H1 (cell line): Measurements from ENCODE around the gene ARHGAP21. TPM values are rescaled to one million over a fixed set of nuclear protein-coding genes. Genes with fewer than 3 reads are reported as not detected.

ENCODE experiments used
- CTCF ChIA-PET: fragments of 300-600 bp; sonication (Branson Sonifier 250); formaldehyde crosslinking; loops from one replicate; lab custom pipeline; 2021; ENCODE audit not compliant: partially characterized antibody; lab: Charles Lee
- POLR2A ChIA-PET: fragments of 300-600 bp; sonication (Branson Sonifier 250); formaldehyde crosslinking; loops from one replicate; lab custom pipeline; 2021; ENCODE audit warnings: inconsistent platforms; ENCODE audit not compliant: partially characterized antibody; lab: Charles Lee
- DNase-seq, 2 experiments: peaks; one replicate each; pipeline versions ENCODE4 v3.0.0 to v3.0.0-alpha.2; 2010 to 2022; ENCODE audit warnings: low spot score in 2 of 2, low read depth in 1 of 2, mixed read lengths in 1 of 2
- FAIRE-seq: peaks from 2 replicates; lab custom pipeline; 2011; peaks lifted over from hg19 to GRCh38; lab: Jason Lieb, UNC
- H2AFZ ChIP-seq: 2 replicates; pipeline ENCODE4 v1.8.1; 2012; ENCODE audit warnings: low read length, inconsistent platforms
- H2AK5ac ChIP-seq: 2 replicates; pipeline ENCODE4 v1.6.1; 2013; ENCODE audit warnings: low read depth, low read length
- H2BK120ac ChIP-seq: replicated peaks from 2 replicates; pipeline ENCODE3; 2013; ENCODE audit warnings: low read depth, low read length, inconsistent platforms
- H2BK12ac ChIP-seq: 2 replicates; pipeline ENCODE4 v1.6.1; 2013; ENCODE audit warnings: low read depth, low read length
- H2BK15ac ChIP-seq: 2 replicates; pipeline ENCODE4 v1.6.1; 2013; ENCODE audit warnings: low read length
- H2BK20ac ChIP-seq: 2 replicates; pipeline ENCODE4 v1.6.1; 2013; ENCODE audit warnings: low read length
- H2BK5ac ChIP-seq: 2 replicates; pipeline ENCODE4 v1.6.1; 2013; ENCODE audit warnings: low read depth, low read length
- H3K14ac ChIP-seq: 2 replicates; pipeline ENCODE4 v1.6.1; 2013; ENCODE audit warnings: inconsistent platforms; ENCODE audit not compliant: insufficient read length
- H3K18ac ChIP-seq: 2 replicates; pipeline ENCODE4 v1.6.1; 2013; ENCODE audit warnings: low read length; ENCODE audit errors: extremely low read depth
- H3K23ac ChIP-seq: 2 replicates; pipeline ENCODE4 v1.6.1; 2013; ENCODE audit warnings: inconsistent platforms; ENCODE audit not compliant: insufficient read length
- H3K23me2 ChIP-seq: 2 replicates; pipeline ENCODE4 v1.6.1; 2013; ENCODE audit warnings: low read depth, low read length
- H3K27ac ChIP-seq: 2 replicates; pipeline ENCODE4 v1.6.1; 2011; ENCODE audit warnings: low read depth, low read length, inconsistent platforms
- H3K27me3 ChIP-seq, 4 experiments: replicated peaks in 1 of 4; 1 replicate in 1 of 4; 2 replicates in 3 of 4; pipeline versions ENCODE4 v1.6.1 to v1.8.1; 2011 to 2013; ENCODE audit warnings: low read length in 3 of 4, mild to moderate bottlenecking in 3 of 4, inconsistent platforms in 2 of 4, mixed read lengths in 2 of 4, moderate library complexity in 1 of 4; ENCODE audit not compliant: control insufficient read depth in 3 of 4, insufficient read depth in 3 of 4; ENCODE audit errors: extremely low read depth in 1 of 4
- H3K36me3 ChIP-seq, 4 experiments: 2 replicates each; pipeline versions ENCODE4 v1.6.1 to v1.8.1; 2011 to 2013; ENCODE audit warnings: mild to moderate bottlenecking in 4 of 4, low read length in 3 of 4, moderate library complexity in 2 of 4, control low read depth in 1 of 4, inconsistent platforms in 1 of 4; ENCODE audit not compliant: insufficient read depth in 4 of 4, control insufficient read depth in 2 of 4
- H3K4ac ChIP-seq: replicated peaks from 2 replicates; pipeline ENCODE3; 2013; ENCODE audit warnings: low read length, low read depth, mixed read lengths, inconsistent platforms; ENCODE audit not compliant: insufficient read length
- H3K4me1 ChIP-seq, 4 experiments: replicated peaks in 1 of 4; 1 replicate in 1 of 4; 2 replicates in 3 of 4; pipeline versions ENCODE4 v1.6.1 to v1.8.1; 2011 to 2013; ENCODE audit warnings: low read length in 3 of 4, inconsistent platforms in 2 of 4, mixed read lengths in 1 of 4; ENCODE audit not compliant: insufficient read depth in 4 of 4, control insufficient read depth in 3 of 4
- H3K4me2 ChIP-seq, 2 experiments: 2 replicates each; pipeline versions ENCODE4 v1.6.1 to v1.8.1; 2011 to 2013; ENCODE audit warnings: low read depth in 2 of 2, low read length in 2 of 2, control low read depth in 1 of 2, inconsistent platforms in 1 of 2, mild to moderate bottlenecking in 1 of 2; ENCODE audit not compliant: insufficient read depth in 1 of 2
- H3K4me3 ChIP-seq, 4 experiments: fragments of 200-600, 300-600 bp in 1 of 4; sonication (generic), shearing (Covaris generic), sonication (Bioruptor Twin) in 1 of 4; 2 replicates each; pipeline versions ENCODE4 v1.5.1 to v1.8.1; 2011 to 2016; ENCODE audit warnings: low read length in 4 of 4, low read depth in 3 of 4, control low read depth in 2 of 4, inconsistent platforms in 2 of 4, mild to moderate bottlenecking in 2 of 4, mixed read lengths in 1 of 4, moderate library complexity in 1 of 4; ENCODE audit not compliant: insufficient read depth in 2 of 4; ENCODE audit errors: extremely low read depth in 1 of 4
- H3K56ac ChIP-seq: replicated peaks from 2 replicates; pipeline ENCODE3; 2013; ENCODE audit warnings: low read depth, mild to moderate bottlenecking, mixed read lengths, low read length, inconsistent platforms; ENCODE audit not compliant: insufficient read length
- H3K79me1 ChIP-seq: 2 replicates; pipeline ENCODE4 v1.6.1; 2013; ENCODE audit warnings: low read depth, low read length, control low read depth
- H3K79me2 ChIP-seq, 2 experiments: 2 replicates each; pipeline versions ENCODE4 v1.6.1 to v1.8.1; 2012 to 2013; ENCODE audit warnings: low read length in 2 of 2, mild to moderate bottlenecking in 2 of 2, inconsistent platforms in 1 of 2; ENCODE audit not compliant: insufficient read depth in 2 of 2, control insufficient read depth in 1 of 2
- H3K9ac ChIP-seq, 4 experiments: replicated peaks in 1 of 4; 1 replicate in 1 of 4; 2 replicates in 3 of 4; pipeline versions ENCODE4 v1.6.1 to v1.8.1; 2011 to 2013; ENCODE audit warnings: low read depth in 3 of 4, low read length in 3 of 4, control low read depth in 2 of 4, mild to moderate bottlenecking in 2 of 4, moderate library complexity in 2 of 4, inconsistent platforms in 1 of 4; ENCODE audit errors: extremely low read depth in 1 of 4
- H3K9me3 ChIP-seq, 2 experiments: 2 replicates each; pipeline versions ENCODE4 v1.6.1 to v1.8.1; 2012 to 2013; ENCODE audit warnings: mild to moderate bottlenecking in 2 of 2, moderate library complexity in 2 of 2, control low read depth in 1 of 2, inconsistent platforms in 1 of 2, low read depth in 1 of 2, low read length in 1 of 2, mixed read lengths in 1 of 2; ENCODE audit not compliant: insufficient read depth in 2 of 2
- H4K20me1 ChIP-seq, 2 experiments: replicated peaks in 1 of 2; 2 replicates each; pipeline versions ENCODE3 to v1.8.1; 2011 to 2013; ENCODE audit warnings: inconsistent platforms in 2 of 2, low read length in 2 of 2, mild to moderate bottlenecking in 1 of 2; ENCODE audit not compliant: insufficient read depth in 2 of 2, control insufficient read depth in 1 of 2
- H4K5ac ChIP-seq: 2 replicates; pipeline ENCODE4 v1.6.1; 2013; ENCODE audit warnings: low read length, low read depth, mixed read lengths, inconsistent platforms; ENCODE audit not compliant: insufficient read length
- H4K8ac ChIP-seq: 2 replicates; pipeline ENCODE4 v1.8.0; 2013; ENCODE audit warnings: mild to moderate bottlenecking, moderate library complexity, low read length, inconsistent platforms; ENCODE audit not compliant: insufficient read depth; ENCODE audit errors: extremely low read depth
- H4K91ac ChIP-seq: replicated peaks from 2 replicates; pipeline ENCODE3; 2013; ENCODE audit warnings: low read length, mixed read lengths, inconsistent platforms; ENCODE audit not compliant: insufficient read length
- BCL11A ChIP-seq, 2 experiments: IDR thresholded peaks; one replicate each; pipeline ENCODE4 v1.6.1; 2011; ENCODE audit warnings: low read depth in 2 of 2, low read length in 2 of 2, mild to moderate bottlenecking in 2 of 2
- BRCA1 ChIP-seq: IDR thresholded peaks from 2 replicates; pipeline ENCODE4 v1.6.1; 2012; ENCODE audit warnings: low read depth, low read length, improper control_type of control experiment
- CREB1 ChIP-seq: IDR thresholded peaks from 2 replicates; pipeline ENCODE4 v1.6.1; 2012; ENCODE audit warnings: inconsistent platforms
- HDAC2 ChIP-seq, 2 experiments: fragments of 300-600 bp in 1 of 2; sonication (generic) in 1 of 2; IDR thresholded peaks; 2 replicates each; pipeline ENCODE4 v1.6.1; 2011 to 2012; ENCODE audit warnings: low read depth in 2 of 2, low read length in 2 of 2, mild to moderate bottlenecking in 2 of 2, moderate library complexity in 2 of 2, borderline replicate concordance in 1 of 2, inconsistent platforms in 1 of 2
- NANOG ChIP-seq: IDR thresholded peaks from 2 replicates; pipeline ENCODE4 v1.6.1; 2011; ENCODE audit warnings: low read length, low read depth, mild to moderate bottlenecking, inconsistent platforms; ENCODE audit not compliant: insufficient read depth, poor library complexity, severe bottlenecking
- POLR2A ChIP-seq, 2 experiments: IDR thresholded peaks; 1 replicate in 1 of 2; 2 replicates in 1 of 2; pipeline ENCODE4 v1.6.1; 2011; ENCODE audit warnings: low read depth in 2 of 2, low read length in 2 of 2, mild to moderate bottlenecking in 2 of 2; ENCODE audit errors: control extremely low read depth in 1 of 2
- SAP30 ChIP-seq: fragments of 300-600 bp; sonication (generic); IDR thresholded peaks from 2 replicates; pipeline ENCODE4 v1.7.1; 2012; ENCODE audit warnings: low read length, moderate library complexity, mild to moderate bottlenecking, inconsistent platforms; ENCODE audit not compliant: insufficient read depth, insufficient replicate concordance
- SRF ChIP-seq: IDR thresholded peaks from 2 replicates; pipeline ENCODE4 v1.6.1; 2011; ENCODE audit warnings: mild to moderate bottlenecking, low read depth, low read length, moderate library complexity
- WGBS, 2 experiments: shearing (Covaris generic) in 1 of 2; methylation state at CpG; one replicate each; pipeline versions ENCODE4 v1.1.6 to v1.1.7; 2013 to 2015; ENCODE audit warnings: low lambda C conversion rate in 2 of 2, mixed read lengths in 2 of 2, inconsistent platforms in 1 of 2, low coverage in 1 of 2, missing lambda C conversion rate in 1 of 2; ENCODE audit not compliant: insufficient replicate concordance in 2 of 2, insufficient coverage in 1 of 2, insufficient read length in 1 of 2; ENCODE audit errors: extremely low coverage in 1 of 2, missing lambda C conversion rate in 1 of 2; 5-methylcytosine and 5-hydroxymethylcytosine counted together
- polyA plus RNA-seq, 7 experiments: library from polyadenylated mRNA; depleted of rRNA in 3 of 7; stranded (reverse) in 5 of 7; unstranded in 2 of 7; fragments of >200 nt in 5 of 7; fragments of 200-250 nt in 2 of 7; gene quantifications; 1 replicate in 5 of 7; 2 replicates in 1 of 7; 4 replicates in 1 of 7; pipeline versions ENCODE4 v1.2.1 to v1.2.3, GENCODE V29; 2011 to 2013; ENCODE audit warnings: missing spikeins in 2 of 7, mixed read lengths in 2 of 7
- total RNA-seq: library from RNA; stranded (reverse); fragmentation: NEBNext Ultra II Directional; extraction: Animal tissue kit (Norgen Biotek cat#: 25700); gene quantifications from 2 replicates; pipeline ENCODE4 v1.2.1, GENCODE V29; 2021

The ARHGAP21 gene
- total and polyA plus RNA-seq, 2 of the 8 experiments (the other 6 are each of a cell fraction or from before 2014, with no cell fraction given), result 14.4 to 35.3 TPM

DNA sequence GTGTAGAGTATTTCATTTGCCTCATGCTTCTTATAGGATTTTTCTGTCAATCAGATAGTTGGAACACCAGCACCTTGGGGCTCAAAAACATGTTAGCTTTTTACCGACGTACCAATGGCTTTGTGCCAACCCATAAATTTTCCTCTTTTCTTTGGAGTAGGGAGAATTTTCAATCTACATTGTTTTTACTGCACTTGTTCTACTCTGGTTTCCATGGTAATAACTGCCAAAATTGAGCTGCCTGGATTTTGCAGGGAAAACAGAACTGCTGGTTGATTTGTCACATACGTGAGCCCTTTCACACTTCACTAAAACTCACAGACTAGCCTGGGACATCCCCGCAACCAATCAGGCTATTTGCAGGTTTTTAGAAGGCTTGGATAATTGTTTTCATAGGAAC lies 189.7 kb downstream of the ARHGAP21 start:
- H2BK120ac ChIP-seq, result no peak overlapping the region
- no peaks in the 10 kb centered on the region for H3K79me1 ChIP-seq
- no peak overlapping the region for H3K4me3 ChIP-seq
- no peak overlapping the region for H3K23ac ChIP-seq
- no peak overlapping the region for H2BK12ac ChIP-seq
- FAIRE-seq, result no peak
- H3K14ac ChIP-seq, result no peak overlapping the region
- no peaks in the 10 kb centered on the region for H3K4me1 ChIP-seq
- H3K9me3 ChIP-seq, result no peaks in the 10 kb centered on the region
- H4K20me1 ChIP-seq, result peaks cover 0 to 2% of the 10 kb centered on the region in 2 experiments
- H4K5ac ChIP-seq, result no peak overlapping the region
- H3K36me3 ChIP-seq, result peaks cover 2 to 27% (median 9%) of the 10 kb centered on the region in 4 experiments; a peak in 6 of 8 replicates
- H3K4me2 ChIP-seq, result no peak overlapping the region
- WGBS, 2 experiments, result 95% methylated on average over 4 of the region's 4 CpGs; no CpG with 5 or more reads in 1 of the 2 experiments
- H4K8ac ChIP-seq, result no peak overlapping the region
- no peaks in the 10 kb centered on the region for H3K27me3 ChIP-seq
- POLR2A ChIA-PET, result no interaction called here
- H3K27ac ChIP-seq, result no peak overlapping the region
- CTCF ChIA-PET, result interaction anchor here (0.9 to 2.0 kb wide), 3 partner anchors 14 to 107 kb away, joined by 3 to 6 read pairs (median 5); no protein-coding TSS in a partner anchor
- no peak overlapping the region for H2BK20ac ChIP-seq
- H3K9ac ChIP-seq, result no peak overlapping the region
- no peaks in the 10 kb centered on the region for H3K23me2 ChIP-seq
- DNase-seq, result no peak
- no peak overlapping the region for H2AK5ac ChIP-seq
- no peak overlapping the region for H3K4ac ChIP-seq
- H3K18ac ChIP-seq, result no peak overlapping the region
- no peak overlapping the region for H2BK15ac ChIP-seq
- no peak overlapping the region for H4K91ac ChIP-seq
- H3K56ac ChIP-seq, result no peak overlapping the region
- H3K79me2 ChIP-seq, result no peaks in the 10 kb centered on the region
- no peak overlapping the region for H2BK5ac ChIP-seq
- H2AFZ ChIP-seq, result no peak overlapping the region
- TF ChIP-seq POLR2A (IDR thresholded peaks at IDR 0.05; ENCODE audit: control extremely low read depth in 1 of 2, low read depth in 2 of 2, low read length in 2 of 2) (no peak), SRF (no peak), BRCA1 (no peak), NANOG (no peak), SAP30 (no peak), BCL11A (IDR thresholded peaks at IDR 0.05; ENCODE audit: low read depth in 2 of 2, low read length in 2 of 2) (no peak), HDAC2 (IDR thresholded peaks at IDR 0.05; ENCODE audit: borderline replicate concordance in 1 of 2, low read depth in 2 of 2, low read length in 2 of 2) (no peak), CREB1 (no peak)
